Measurements from ENCODE around the gene PIERCE2.
A peak's percentile ranks its signal among the peaks of the same experiment; 100 is the strongest.

PIERCE2 gene

GRCh38 chr15:55379095-55379494, 29.2 kb upstream of the PIERCE2 start:
- Histone ChIP-seq H3K27ac (ENCODE audit: insufficient read depth in 1 of 2, low read depth in 1 of 2, low read length in 2 of 2, poor library complexity in 1 of 2, severe bottlenecking in 2 of 2) (no peak overlapping the region), H3K36me3 (ENCODE audit: control insufficient read depth in 4 of 4, insufficient read depth in 4 of 4, low read length in 3 of 4) (peaks cover 11 to 49% (median 20%) of the 10 kb centered on the region in 4 experiments), H3K9me3 (ENCODE audit: control extremely low read depth in 1 of 5, control insufficient read depth in 4 of 5, insufficient read depth in 2 of 5, low read depth in 1 of 5, low read length in 4 of 5) (peaks cover 0 to 5% (median 4%) of the 10 kb centered on the region in 5 experiments), H3K27me3 (replicated peaks in 2 of 5; ENCODE audit: control insufficient read depth in 4 of 5, insufficient read depth in 5 of 5, low read length in 4 of 5) (no peaks in the 10 kb centered on the region), H3K4me3 (ENCODE audit: control insufficient read depth in 1 of 7, extremely low read depth in 1 of 7, insufficient read depth in 4 of 7, low read depth in 2 of 7, low read length in 6 of 7) (no peak overlapping the region), H3K4me1 (ENCODE audit: control extremely low read depth in 1 of 4, control insufficient read depth in 4 of 4, insufficient read depth in 4 of 4, low read length in 3 of 4) (no peaks in the 10 kb centered on the region)
- no peak for DNase-seq
- WGBS (ENCODE audit: insufficient coverage) = no CpG with 5 or more reads among the region's 5 CpGs
- POLR2A ChIA-PET = no interaction called here
- CTCF ChIA-PET = no interaction called here

DNA sequence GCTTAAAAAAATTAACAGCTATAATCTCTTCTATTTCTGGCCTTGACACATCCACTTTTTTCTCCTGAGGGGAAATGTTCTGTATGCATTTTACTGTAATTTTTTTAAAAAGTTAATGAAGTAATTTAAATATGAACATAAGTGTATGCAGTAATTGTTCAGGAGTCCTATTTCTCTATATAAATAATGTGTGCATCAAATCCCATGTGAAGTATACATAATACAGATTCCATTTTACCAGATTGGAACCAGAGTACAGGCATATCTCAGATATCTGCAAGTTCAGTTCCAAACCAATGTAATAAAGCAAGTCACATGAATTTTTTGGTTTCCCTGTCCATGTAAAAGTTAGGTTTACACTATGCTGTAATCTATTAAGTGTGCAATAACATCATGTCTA, 26.7 kb upstream of the PIERCE2 start:
- Histone ChIP-seq H3K36me3 (ENCODE audit: control insufficient read depth in 4 of 4, insufficient read depth in 4 of 4, low read length in 3 of 4) (peaks cover 13 to 51% (median 18%) of the 10 kb centered on the region in 4 experiments), H3K27me3 (replicated peaks in 2 of 5; ENCODE audit: control insufficient read depth in 4 of 5, insufficient read depth in 5 of 5, low read length in 4 of 5) (no peaks in the 10 kb centered on the region), H3K9me3 (ENCODE audit: control extremely low read depth in 1 of 5, control insufficient read depth in 4 of 5, insufficient read depth in 2 of 5, low read depth in 1 of 5, low read length in 4 of 5) (peaks cover 0 to 5% (median 4%) of the 10 kb centered on the region in 5 experiments), H3K4me3 (ENCODE audit: control insufficient read depth in 1 of 7, extremely low read depth in 1 of 7, insufficient read depth in 4 of 7, low read depth in 2 of 7, low read length in 6 of 7) (no peak overlapping the region), H3K27ac (ENCODE audit: insufficient read depth in 1 of 2, low read depth in 1 of 2, low read length in 2 of 2, poor library complexity in 1 of 2, severe bottlenecking in 2 of 2) (no peak overlapping the region), H3K4me1 (ENCODE audit: control extremely low read depth in 1 of 4, control insufficient read depth in 4 of 4, insufficient read depth in 4 of 4, low read length in 3 of 4) (no peaks in the 10 kb centered on the region)
- CTCF ChIA-PET = no interaction called here
- POLR2A ChIA-PET = no interaction called here
- no peak for DNase-seq

- peaks cover 0 to 5% (median 4%) of the 10 kb centered on the region in 5 experiments for H3K9me3 ChIP-seq (ENCODE audit: control extremely low read depth in 1 of 5, control insufficient read depth in 4 of 5, insufficient read depth in 2 of 5, low read depth in 1 of 5, low read length in 4 of 5)
- no peak for DNase-seq
- H3K27ac ChIP-seq (ENCODE audit: insufficient read depth in 1 of 2, low read depth in 1 of 2, low read length in 2 of 2, poor library complexity in 1 of 2, severe bottlenecking in 2 of 2) = no peak overlapping the region
- ChIA-PET CTCF (interaction anchor here (0.7 kb wide), 1 partner anchor 23 kb away, joined by 3 read pairs; no protein-coding TSS in a partner anchor), POLR2A (interaction anchor here (1.3 kb wide), 1 partner anchor 24 kb away, joined by 4 read pairs; no protein-coding TSS in a partner anchor)
- no peaks in the 10 kb centered on the region for H3K4me1 ChIP-seq (ENCODE audit: control extremely low read depth in 1 of 4, control insufficient read depth in 4 of 4, insufficient read depth in 4 of 4, low read length in 3 of 4)
- 100% methylated on average over 1 of the region's 2 CpGs for WGBS (ENCODE audit: insufficient coverage)
- no peaks in the 10 kb centered on the region for H3K27me3 ChIP-seq (replicated peaks in 2 of 5; ENCODE audit: control insufficient read depth in 4 of 5, insufficient read depth in 5 of 5, low read length in 4 of 5)
- H3K36me3 ChIP-seq (ENCODE audit: control insufficient read depth in 4 of 4, insufficient read depth in 4 of 4, low read length in 3 of 4) = peaks cover 13 to 51% (median 19%) of the 10 kb centered on the region in 4 experiments
- H3K4me3 ChIP-seq (ENCODE audit: control insufficient read depth in 1 of 7, extremely low read depth in 1 of 7, insufficient read depth in 4 of 7, low read depth in 2 of 7, low read length in 6 of 7) = no peak overlapping the region
Observed at GRCh38 chr15:55383687-55384086, 24.6 kb upstream of the PIERCE2 start.

DNA sequence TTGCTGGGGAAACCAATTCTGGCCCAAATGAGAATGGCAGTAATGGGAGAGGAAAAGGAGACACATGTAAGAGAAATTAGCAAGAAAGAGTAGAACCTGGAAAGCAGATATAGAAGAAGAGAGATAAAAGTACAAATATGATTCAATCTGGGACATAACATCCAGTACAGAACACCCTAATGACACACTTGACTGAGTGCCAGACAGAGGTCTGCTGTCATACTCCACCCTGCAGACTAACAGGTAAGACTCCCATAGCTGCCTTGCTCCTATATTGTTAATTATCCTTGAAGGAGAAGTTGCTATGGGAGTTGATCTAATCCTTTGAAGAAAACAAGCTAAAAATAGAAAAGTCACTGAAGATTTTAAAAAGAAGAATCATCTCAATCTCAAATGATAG, 21.3 kb upstream of the PIERCE2 start:
- H3K4me3 ChIP-seq (ENCODE audit: control insufficient read depth in 1 of 7, extremely low read depth in 1 of 7, insufficient read depth in 4 of 7, low read depth in 2 of 7, low read length in 6 of 7) = no peak overlapping the region
- ChIA-PET CTCF (interaction anchor here (1.4 kb wide), 1 partner anchor 16 kb away, joined by 3 read pairs; no protein-coding TSS in a partner anchor), POLR2A (interaction anchor here (0.6 kb wide), 1 partner anchor 24 kb away, joined by 3 read pairs; no protein-coding TSS in a partner anchor)
- no peak for DNase-seq
- H3K9me3 ChIP-seq (ENCODE audit: control extremely low read depth in 1 of 5, control insufficient read depth in 4 of 5, insufficient read depth in 2 of 5, low read depth in 1 of 5, low read length in 4 of 5) = peaks cover 0 to 5% (median 4%) of the 10 kb centered on the region in 5 experiments
- no peaks in the 10 kb centered on the region for H3K4me1 ChIP-seq (ENCODE audit: control extremely low read depth in 1 of 4, control insufficient read depth in 4 of 4, insufficient read depth in 4 of 4, low read length in 3 of 4)
- no peaks in the 10 kb centered on the region for H3K27me3 ChIP-seq (replicated peaks in 2 of 5; ENCODE audit: control insufficient read depth in 4 of 5, insufficient read depth in 5 of 5, low read length in 4 of 5)
- peaks cover 13 to 43% (median 18%) of the 10 kb centered on the region in 4 experiments for H3K36me3 ChIP-seq (ENCODE audit: control insufficient read depth in 4 of 4, insufficient read depth in 4 of 4, low read length in 3 of 4)
- H3K27ac ChIP-seq (ENCODE audit: insufficient read depth in 1 of 2, low read depth in 1 of 2, low read length in 2 of 2, poor library complexity in 1 of 2, severe bottlenecking in 2 of 2) = no peak overlapping the region

DNA sequence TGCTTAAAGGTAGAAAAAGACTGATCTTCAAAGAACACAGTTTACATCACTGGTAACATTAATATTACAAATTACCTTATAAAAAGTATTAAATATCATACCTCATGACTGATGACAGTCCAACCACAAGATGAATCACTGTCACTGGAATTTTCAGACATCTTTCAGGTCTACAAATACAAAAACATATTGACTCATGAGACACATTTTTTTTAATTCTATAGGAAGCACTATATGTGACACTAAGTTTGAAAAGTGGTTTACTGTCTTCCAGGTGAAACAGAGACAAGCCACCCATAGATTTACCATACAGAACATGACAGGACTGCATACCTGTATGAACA, 19.1 kb upstream of the PIERCE2 start:
- Histone ChIP-seq H3K36me3 (ENCODE audit: control insufficient read depth in 4 of 4, insufficient read depth in 4 of 4, low read length in 3 of 4) (peaks cover 3 to 25% (median 12%) of the 10 kb centered on the region in 4 experiments), H3K27me3 (replicated peaks in 2 of 5; ENCODE audit: control insufficient read depth in 4 of 5, insufficient read depth in 5 of 5, low read length in 4 of 5) (no peaks in the 10 kb centered on the region), H3K9me3 (ENCODE audit: control extremely low read depth in 1 of 5, control insufficient read depth in 4 of 5, insufficient read depth in 2 of 5, low read depth in 1 of 5, low read length in 4 of 5) (peaks cover 0 to 7% (median 0%) of the 10 kb centered on the region in 5 experiments), H3K4me3 (ENCODE audit: control insufficient read depth in 1 of 7, extremely low read depth in 1 of 7, insufficient read depth in 4 of 7, low read depth in 2 of 7, low read length in 6 of 7) (no peak overlapping the region), H3K27ac (ENCODE audit: insufficient read depth in 1 of 2, low read depth in 1 of 2, low read length in 2 of 2, poor library complexity in 1 of 2, severe bottlenecking in 2 of 2) (peak overlapping the region in 1 of 2 experiments; percentile 6), H3K4me1 (ENCODE audit: control extremely low read depth in 1 of 4, control insufficient read depth in 4 of 4, insufficient read depth in 4 of 4, low read length in 3 of 4) (no peaks in the 10 kb centered on the region)
- POLR2A ChIA-PET = no interaction called here
- DNase-seq = no peak
- CTCF ChIA-PET = interaction anchor here (0.6 kb wide), 1 partner anchor 48 kb away, joined by 3 read pairs; no protein-coding TSS in a partner anchor

- H3K4me3 ChIP-seq (ENCODE audit: control insufficient read depth in 1 of 7, extremely low read depth in 1 of 7, insufficient read depth in 4 of 7, low read depth in 2 of 7, low read length in 6 of 7) = no peak overlapping the region
- peaks cover 0 to 9% (median 7%) of the 10 kb centered on the region in 4 experiments for H3K36me3 ChIP-seq (ENCODE audit: control insufficient read depth in 4 of 4, insufficient read depth in 4 of 4, low read length in 3 of 4)
- H3K9me3 ChIP-seq (ENCODE audit: control extremely low read depth in 1 of 5, control insufficient read depth in 4 of 5, insufficient read depth in 2 of 5, low read depth in 1 of 5, low read length in 4 of 5) = peaks cover 0 to 15% (median 6%) of the 10 kb centered on the region in 5 experiments
- WGBS (ENCODE audit: insufficient coverage) = no CpG with 5 or more reads among the region's 1 CpG
- peaks cover 0 to 2% (median under 1%) of the 10 kb centered on the region in 4 experiments for H3K4me1 ChIP-seq (ENCODE audit: control extremely low read depth in 1 of 4, control insufficient read depth in 4 of 4, insufficient read depth in 4 of 4, low read length in 3 of 4)
- H3K27me3 ChIP-seq (replicated peaks in 2 of 5; ENCODE audit: control insufficient read depth in 4 of 5, insufficient read depth in 5 of 5, low read length in 4 of 5) = no peaks in the 10 kb centered on the region
- ChIA-PET CTCF (interaction anchor here (4.1 kb wide), 1 partner anchor 13 kb away, joined by 16 read pairs; the partner anchor contains the start of genes CCPG1 and PIERCE2), POLR2A (no interaction called here)
- no peak overlapping the region for H3K27ac ChIP-seq (ENCODE audit: insufficient read depth in 1 of 2, low read depth in 1 of 2, low read length in 2 of 2, poor library complexity in 1 of 2, severe bottlenecking in 2 of 2)
- no peak for DNase-seq
Observed at GRCh38 chr15:55394694-55395093, 13.6 kb upstream of the PIERCE2 start.

DNA sequence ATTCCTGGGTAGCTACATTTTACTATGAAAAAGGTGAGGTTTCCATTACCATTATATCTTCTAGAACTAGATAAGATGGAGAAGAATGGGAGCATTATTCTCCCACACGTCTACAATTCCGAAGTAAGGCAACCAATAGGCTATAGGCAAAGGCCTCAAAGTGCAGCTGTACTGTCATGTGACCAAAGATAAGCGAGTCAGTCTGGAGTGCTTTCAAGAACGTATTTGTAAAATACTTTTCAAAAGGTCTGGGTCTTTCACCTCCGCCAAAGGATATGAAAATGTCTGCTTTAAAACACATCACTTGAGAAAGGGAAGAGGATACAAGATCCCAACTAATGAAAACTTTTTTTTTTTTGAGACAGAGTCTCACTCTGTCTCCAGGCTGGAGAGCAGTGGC, 10.1 kb upstream of the PIERCE2 start:
- ChIA-PET CTCF (interaction anchor here (4.1 kb wide), 1 partner anchor 10 kb away, joined by 16 read pairs; the partner anchor contains the start of genes CCPG1 and PIERCE2), POLR2A (interaction anchor here (0.6 kb wide), 1 partner anchor 41 kb away, joined by 6 read pairs; no protein-coding TSS in a partner anchor)
- no peak for DNase-seq
- Histone ChIP-seq H3K9me3 (ENCODE audit: control extremely low read depth in 1 of 5, control insufficient read depth in 4 of 5, insufficient read depth in 2 of 5, low read depth in 1 of 5, low read length in 4 of 5) (peaks cover 0 to 13% (median 6%) of the 10 kb centered on the region in 5 experiments), H3K4me1 (ENCODE audit: control extremely low read depth in 1 of 4, control insufficient read depth in 4 of 4, insufficient read depth in 4 of 4, low read length in 3 of 4) (peaks cover 8 to 27% (median 19%) of the 10 kb centered on the region in 4 experiments), H3K36me3 (ENCODE audit: control insufficient read depth in 4 of 4, insufficient read depth in 4 of 4, low read length in 3 of 4) (peaks cover 0 to 9% (median 7%) of the 10 kb centered on the region in 4 experiments), H3K27ac (ENCODE audit: insufficient read depth in 1 of 2, low read depth in 1 of 2, low read length in 2 of 2, poor library complexity in 1 of 2, severe bottlenecking in 2 of 2) (peak overlapping the region in 1 of 2 experiments; percentile 25), H3K4me3 (ENCODE audit: control insufficient read depth in 1 of 7, extremely low read depth in 1 of 7, insufficient read depth in 4 of 7, low read depth in 2 of 7, low read length in 6 of 7) (no peak overlapping the region), H3K27me3 (replicated peaks in 2 of 5; ENCODE audit: control insufficient read depth in 4 of 5, insufficient read depth in 5 of 5, low read length in 4 of 5) (no peaks in the 10 kb centered on the region)
- 100% methylated on average over 4 of the region's 5 CpGs for WGBS (ENCODE audit: insufficient coverage)
